ENCODE measurements around the gene CD96.
"Not testable (repeated sequence)": the region's sequence is repeated elsewhere in the genome, so short reads cannot be mapped to it uniquely, and the experiment has no call there.

Gene CD96

GRCh38 chr3:111541911-111542483 lies at the start of gene CD96:
Gene CD96 (plus strand): TSS chr3:111542197. CDS start chr3:111542249, 52 bp downstream.
- no peak for DNase-seq

GRCh38 chr3:111493276-111493675 lies 48.7 kb upstream of the CD96 start:
- DNase-seq, result no peak

- no peak for DNase-seq
Measured at GRCh38 chr3:111496894-111497559, 45.0 kb upstream of the CD96 start.

GRCh38 chr3:111498022-111498421 lies 44.0 kb upstream of the CD96 start:
- no peak for DNase-seq

GRCh38 chr3:111506435-111506834 lies 35.6 kb upstream of the CD96 start:
- no peak for DNase-seq

- no peak for DNase-seq
Measured at GRCh38 chr3:111509308-111509707, 32.7 kb upstream of the CD96 start.

GRCh38 chr3:111517801-111518200 lies 24.2 kb upstream of the CD96 start:
- no peak for DNase-seq

GRCh38 chr3:111519178-111519855 lies 22.7 kb upstream of the CD96 start:
- peak; percentile 15 for DNase-seq

GRCh38 chr3:111521891-111522290 lies 20.1 kb upstream of the CD96 start:
- DNase-seq, result no peak

- not testable (repeated sequence) for DNase-seq
Measured at GRCh38 chr3:111524486-111524885, 17.5 kb upstream of the CD96 start.

- no peak for DNase-seq
Measured at GRCh38 chr3:111531446-111531845, 10.6 kb upstream of the CD96 start.

GRCh38 chr3:111534701-111535100 lies 7.3 kb upstream of the CD96 start:
- no peak for DNase-seq

GRCh38 chr3:111538111-111538510 lies 3.9 kb upstream of the CD96 start:
- no peak for DNase-seq

- DNase-seq, result peak; percentile 16
Measured at GRCh38 chr3:111538681-111539083, 3.3 kb upstream of the CD96 start.

- DNase-seq, result no peak
Measured at GRCh38 chr3:111539351-111540331, 2.4 kb upstream of the CD96 start.

- no peak for DNase-seq
Measured at GRCh38 chr3:111541391-111541790, 606 bp upstream of the CD96 start.

- DNase-seq, result no peak
Measured at GRCh38 chr3:111542611-111543300, 759 bp downstream of the CD96 start.

GRCh38 chr3:111545349-111545748 lies 3.4 kb downstream of the CD96 start:
- no peak for DNase-seq

GRCh38 chr3:111547631-111548030 lies 5.6 kb downstream of the CD96 start:
- DNase-seq, result no peak

GRCh38 chr3:111548092-111548491 lies 6.1 kb downstream of the CD96 start:
- peak; percentile 43 for DNase-seq

- peak; percentile 23 for DNase-seq
Measured at GRCh38 chr3:111548756-111549155, 6.8 kb downstream of the CD96 start.

- DNase-seq, result not testable (repeated sequence)
Measured at GRCh38 chr3:111561902-111562301, 19.9 kb downstream of the CD96 start.

All from suppressor macrophage treated with lipopolysaccharide for 4 hours (primary cell).